ENCODE measurements around the gene HOXC5. TPM values are rescaled to one million over a fixed set of nuclear protein-coding genes. Genes with fewer than 3 reads are reported as not detected.

Gene HOXC5
- total RNA-seq, 1 donor from 2014 or later = not detected

DNA sequence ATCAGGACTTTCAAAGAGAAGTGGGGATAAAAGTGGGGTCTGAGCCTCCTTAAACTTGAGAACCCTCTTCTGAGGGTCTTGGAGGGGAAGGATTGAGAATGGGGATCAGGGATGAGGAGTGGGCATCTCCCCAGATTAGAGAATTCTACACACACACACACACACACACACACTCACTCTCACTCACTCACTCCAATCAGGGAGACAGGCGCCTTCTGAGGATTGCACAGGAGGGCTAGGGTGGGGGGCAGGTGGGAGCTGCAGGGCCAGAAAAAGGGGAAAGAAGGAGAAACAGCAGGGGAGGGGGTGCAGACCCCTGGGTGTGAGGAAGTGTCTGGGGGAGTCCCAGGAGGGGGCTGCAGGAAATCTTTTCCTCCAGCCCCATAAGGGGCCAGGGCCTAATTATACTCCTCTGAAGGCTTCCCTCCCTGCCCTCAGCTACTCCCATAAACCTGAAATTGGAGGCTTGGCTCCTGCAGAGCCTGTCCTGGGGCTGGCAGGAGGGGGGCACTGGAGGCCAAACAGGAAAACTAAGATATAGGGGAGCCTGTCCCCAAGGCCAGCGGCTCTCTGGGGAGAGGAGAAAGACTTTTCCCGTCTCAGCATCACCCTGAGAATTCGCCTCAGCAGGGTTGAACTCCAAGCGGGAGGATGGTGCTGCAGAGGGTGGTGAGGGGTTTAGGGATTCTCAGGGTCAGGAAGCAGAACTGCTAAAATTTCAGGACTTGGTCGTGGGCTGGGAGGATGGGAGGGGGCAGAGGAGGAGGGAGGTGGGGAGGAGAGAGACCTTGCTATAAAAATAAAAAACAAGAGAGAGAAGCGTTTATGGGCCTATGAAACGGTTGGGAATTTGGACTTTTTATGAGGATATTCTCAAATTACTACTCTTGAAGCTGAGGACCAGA lies 31.3 kb upstream of the HOXC5 start:
- peaks cover 96% of the 10 kb centered on the region for H3K27me3 ChIP-seq
- intact Hi-C loops (cut with DNase I) = no loop called here
- no peaks in the 10 kb centered on the region for H3K36me3 ChIP-seq
- H3K27ac ChIP-seq = no peak overlapping the region
- H3K4me3 ChIP-seq = no peak overlapping the region
- no peak for DNase-seq
- TF ChIP-seq, protein P1, sequence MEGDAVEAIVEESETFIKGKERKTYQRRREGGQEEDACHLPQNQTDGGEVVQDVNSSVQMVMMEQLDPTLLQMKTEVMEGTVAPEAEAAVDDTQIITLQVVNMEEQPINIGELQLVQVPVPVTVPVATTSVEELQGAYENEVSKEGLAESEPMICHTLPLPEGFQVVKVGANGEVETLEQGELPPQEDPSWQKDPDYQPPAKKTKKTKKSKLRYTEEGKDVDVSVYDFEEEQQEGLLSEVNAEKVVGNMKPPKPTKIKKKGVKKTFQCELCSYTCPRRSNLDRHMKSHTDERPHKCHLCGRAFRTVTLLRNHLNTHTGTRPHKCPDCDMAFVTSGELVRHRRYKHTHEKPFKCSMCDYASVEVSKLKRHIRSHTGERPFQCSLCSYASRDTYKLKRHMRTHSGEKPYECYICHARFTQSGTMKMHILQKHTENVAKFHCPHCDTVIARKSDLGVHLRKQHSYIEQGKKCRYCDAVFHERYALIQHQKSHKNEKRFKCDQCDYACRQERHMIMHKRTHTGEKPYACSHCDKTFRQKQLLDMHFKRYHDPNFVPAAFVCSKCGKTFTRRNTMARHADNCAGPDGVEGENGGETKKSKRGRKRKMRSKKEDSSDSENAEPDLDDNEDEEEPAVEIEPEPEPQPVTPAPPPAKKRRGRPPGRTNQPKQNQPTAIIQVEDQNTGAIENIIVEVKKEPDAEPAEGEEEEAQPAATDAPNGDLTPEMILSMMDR (IDR thresholded peaks at IDR 0.05) = no peak
- no peaks in the 10 kb centered on the region for H3K9me3 ChIP-seq
- ATAC-seq = no peak
- peaks cover 11% of the 10 kb centered on the region for H3K4me1 ChIP-seq

DNA sequence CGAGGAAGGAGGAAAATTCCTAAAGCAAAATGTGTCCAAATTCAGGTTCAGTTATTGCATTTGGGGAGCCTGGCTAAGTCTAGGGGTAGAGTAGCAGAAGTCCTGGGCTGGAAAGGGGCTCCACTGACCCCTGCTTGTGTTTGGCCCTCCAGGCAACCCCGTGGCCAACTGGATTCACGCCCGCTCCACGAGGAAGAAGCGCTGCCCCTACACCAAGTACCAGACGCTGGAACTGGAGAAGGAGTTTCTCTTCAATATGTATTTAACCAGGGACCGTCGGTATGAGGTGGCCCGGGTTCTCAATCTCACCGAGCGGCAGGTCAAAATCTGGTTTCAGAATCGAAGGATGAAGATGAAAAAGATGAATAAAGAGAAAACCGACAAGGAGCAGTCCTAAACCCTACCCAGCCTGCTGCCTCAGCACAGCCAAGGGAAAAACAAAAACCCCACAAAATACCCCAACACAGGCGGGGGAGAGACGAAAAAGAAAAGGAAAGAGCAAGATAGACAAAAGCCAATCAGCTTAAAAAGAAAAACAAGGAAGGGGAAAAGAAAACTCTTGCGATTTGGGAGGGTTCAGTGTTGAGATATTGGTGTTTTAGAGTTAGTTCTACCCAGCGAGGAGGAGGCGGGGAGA lies 30.5 kb upstream of the HOXC5 start:
- TF ChIP-seq, protein P1 (IDR thresholded peaks at IDR 0.05) = no peak
- H3K4me1 ChIP-seq = peaks cover 13% of the 10 kb centered on the region
- H3K4me3 ChIP-seq = no peak overlapping the region
- peaks cover 96% of the 10 kb centered on the region for H3K27me3 ChIP-seq
- H3K36me3 ChIP-seq = no peaks in the 10 kb centered on the region
- DNase-seq = no peak
- no peak overlapping the region for H3K27ac ChIP-seq
- ATAC-seq = no peak
- no peaks in the 10 kb centered on the region for H3K9me3 ChIP-seq
- intact Hi-C loops (cut with DNase I) = no loop called here

DNA sequence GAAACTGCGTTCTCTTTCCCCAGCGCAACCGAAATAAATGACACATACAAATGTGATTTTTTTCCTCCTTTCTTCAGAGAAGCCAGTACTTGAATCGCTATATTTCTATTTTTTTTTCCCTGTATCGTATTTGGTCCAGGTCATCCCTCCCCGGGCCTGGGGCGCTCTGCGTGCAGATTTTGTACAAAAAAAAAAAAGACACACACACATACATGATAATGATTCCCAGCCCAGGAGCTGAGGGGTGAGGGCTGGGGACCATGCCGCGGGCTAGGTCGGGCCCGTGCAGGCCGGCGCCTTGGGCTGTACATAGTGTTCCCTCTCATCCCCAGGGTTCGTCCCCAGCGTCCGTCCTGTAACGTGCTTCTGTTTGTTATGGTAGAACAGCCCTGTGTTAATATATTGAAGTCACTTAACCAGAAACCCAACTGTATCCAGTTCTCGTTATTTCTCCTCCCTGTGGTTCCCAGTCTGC lies 29.9 kb upstream of the HOXC5 start:
- Histone ChIP-seq H3K27me3 (peaks cover 96% of the 10 kb centered on the region), H3K27ac (no peak overlapping the region), H3K4me3 (no peak overlapping the region), H3K9me3 (no peaks in the 10 kb centered on the region), H3K36me3 (no peaks in the 10 kb centered on the region), H3K4me1 (peaks cover 13% of the 10 kb centered on the region)
- no peak for DNase-seq
- no peak for ATAC-seq
- TF ChIP-seq, protein P1 (IDR thresholded peaks at IDR 0.05) = no peak
- intact Hi-C loops (cut with DNase I) = no loop called here

DNA sequence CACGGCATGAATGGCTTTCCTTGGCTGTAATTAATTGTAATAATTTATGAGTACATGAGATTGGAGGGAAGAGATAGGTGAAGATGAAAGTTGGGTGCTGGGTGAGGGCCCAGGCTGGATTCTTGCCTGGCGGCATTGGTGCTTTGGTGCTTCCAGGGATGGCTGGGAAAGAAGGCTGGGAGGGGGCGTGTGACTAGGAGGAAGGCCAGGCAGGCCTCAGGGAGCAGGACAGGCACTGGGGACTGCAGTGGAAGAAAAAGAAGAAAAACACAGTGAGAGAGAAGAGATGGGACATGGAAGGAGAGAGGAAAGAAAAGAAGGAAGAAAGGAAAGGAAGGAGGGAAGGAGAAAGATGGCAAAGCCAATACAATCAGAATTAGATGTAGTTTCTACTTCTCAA lies 29.2 kb upstream of the HOXC5 start:
- peaks cover 13% of the 10 kb centered on the region for H3K4me1 ChIP-seq
- intact Hi-C loops (cut with DNase I) = no loop called here
- H3K27me3 ChIP-seq = peaks cover 95% of the 10 kb centered on the region
- TF ChIP-seq, protein P1 (IDR thresholded peaks at IDR 0.05) = no peak
- H3K9me3 ChIP-seq = no peaks in the 10 kb centered on the region
- ATAC-seq = no peak
- no peak overlapping the region for H3K4me3 ChIP-seq
- no peak for DNase-seq
- H3K27ac ChIP-seq = no peak overlapping the region
- H3K36me3 ChIP-seq = no peaks in the 10 kb centered on the region

DNA sequence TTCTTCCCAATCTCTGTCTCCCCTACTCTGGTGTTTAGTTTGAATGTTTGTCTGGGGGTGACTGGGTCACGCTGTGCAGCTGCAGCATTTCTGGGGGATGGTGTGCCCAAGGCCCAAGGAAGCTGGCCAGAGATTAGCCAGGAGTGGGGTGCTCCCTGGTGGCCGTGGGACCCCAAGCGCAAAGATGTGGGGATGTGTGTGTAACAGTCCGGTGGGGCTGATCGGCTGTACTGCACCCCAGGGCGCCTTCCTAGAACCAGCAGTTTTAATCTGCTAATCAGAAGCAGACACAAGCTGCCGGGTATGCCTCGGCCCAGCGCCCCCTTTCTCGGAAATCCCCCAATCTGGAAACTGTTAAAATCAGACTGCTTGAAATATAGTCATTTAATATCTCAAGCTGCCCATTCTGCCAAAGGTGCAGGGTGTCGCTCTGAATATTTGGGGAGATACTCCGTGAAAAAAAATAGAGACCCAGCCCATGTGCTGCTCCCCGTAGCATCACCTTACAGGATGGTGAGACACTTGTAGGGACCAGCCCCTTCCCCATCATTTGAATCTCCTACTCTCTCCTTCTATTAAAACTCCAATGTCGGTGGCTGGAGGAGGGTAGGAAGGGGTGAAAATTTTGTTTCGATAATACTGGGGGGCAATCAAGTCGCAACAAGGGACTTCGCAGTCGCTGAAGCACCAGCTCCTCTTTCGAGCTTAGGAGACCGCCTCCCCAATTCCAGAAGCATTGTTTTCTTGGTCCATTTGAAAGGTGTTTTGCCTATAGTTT lies 28.6 kb upstream of the HOXC5 start:
- ATAC-seq (no peak), DNase-seq (no peak)
- H3K27ac ChIP-seq = no peak overlapping the region
- no peaks in the 10 kb centered on the region for H3K36me3 ChIP-seq
- TF ChIP-seq, protein P1 (IDR thresholded peaks at IDR 0.05) = no peak
- intact Hi-C loops (cut with DNase I) = no loop called here
- H3K9me3 ChIP-seq = no peaks in the 10 kb centered on the region
- H3K4me1 ChIP-seq = peaks cover 15% of the 10 kb centered on the region
- no peak overlapping the region for H3K4me3 ChIP-seq
- peaks cover 91% of the 10 kb centered on the region for H3K27me3 ChIP-seq

All from upper lobe of right lung (tissue), 1 donor.